OCI-LY1 (cell line): Measurements from ENCODE around the gene TRPM2.
"Not testable (repeated sequence)": the region's sequence is repeated elsewhere in the genome, so short reads cannot be mapped to it uniquely, and the experiment has no call there.

Source experiments
- H2AFZ ChIP-seq: fragments of 200-600 bp; sonication (generic), shearing (Covaris generic); 2 replicates; pipeline ENCODE4 v1.6.0; 2014; ENCODE audit warnings: antibody characterized with exemption, mild to moderate bottlenecking, low read length
- H3F3A ChIP-seq: fragments of 200-600 bp; sonication (generic), shearing (Covaris generic); 2 replicates; pipeline ENCODE4 v1.6.0; 2014; ENCODE audit warnings: mild to moderate bottlenecking, antibody characterized with exemption, low read length, moderate library complexity; ENCODE audit not compliant: insufficient read depth
- H3K27ac ChIP-seq: fragments of 200-600 bp; sonication (generic); 2 replicates; pipeline ENCODE4 v1.5.1; 2014; ENCODE audit warnings: low read length, mixed run types, mild to moderate bottlenecking, low read depth; ENCODE audit not compliant: poor library complexity, severe bottlenecking
- H3K27me3 ChIP-seq: fragments of 200-600 bp; sonication (generic); 2 replicates; pipeline ENCODE4 v1.6.0; 2014; ENCODE audit warnings: antibody characterized with exemption, mild to moderate bottlenecking, low read length, moderate library complexity; ENCODE audit not compliant: insufficient read depth
- H3K36me3 ChIP-seq: fragments of 200-600 bp; sonication (generic); 2 replicates; pipeline ENCODE4 v1.6.1; 2014; ENCODE audit warnings: mild to moderate bottlenecking, antibody characterized with exemption, low read length, moderate library complexity, mixed read lengths; ENCODE audit not compliant: insufficient read depth
- H3K4me1 ChIP-seq: fragments of 200-600 bp; sonication (generic); 2 replicates; pipeline ENCODE4 v1.5.1; 2014; ENCODE audit warnings: mild to moderate bottlenecking, low read length, moderate library complexity; ENCODE audit not compliant: insufficient read depth, severe bottlenecking
- H3K4me2 ChIP-seq: fragments of 200-600 bp; sonication (generic), shearing (Covaris generic); 2 replicates; pipeline ENCODE4 v1.6.1; 2014; ENCODE audit warnings: low read length
- H3K4me3 ChIP-seq: fragments of 200-600 bp; sonication (generic); 2 replicates; pipeline ENCODE4 v1.5.1; 2014; ENCODE audit warnings: low read length, low read depth, mild to moderate bottlenecking, mixed read lengths; ENCODE audit not compliant: poor library complexity, severe bottlenecking
- H3K79me2 ChIP-seq: fragments of 200-600 bp; shearing (Covaris generic); 2 replicates; pipeline ENCODE4 v1.6.1; 2016; ENCODE audit warnings: mixed run types, low read length, mixed read lengths; ENCODE audit not compliant: insufficient read depth
- H3K9ac ChIP-seq: fragments of 200-600 bp; sonication (generic), shearing (Covaris generic); 2 replicates; pipeline ENCODE4 v1.6.1; 2014; ENCODE audit warnings: mild to moderate bottlenecking, low read length, mixed read lengths
- H3K9me2 ChIP-seq: fragments of 200-600 bp; sonication (generic), shearing (Covaris generic); 2 replicates; pipeline ENCODE4 v1.6.1; 2014; ENCODE audit warnings: low read depth, mild to moderate bottlenecking, low read length, mixed read lengths
- H3K9me3 ChIP-seq: fragments of 200-600 bp; shearing (Covaris generic); 2 replicates; pipeline ENCODE4 v1.6.1; 2014; ENCODE audit warnings: low read length, mixed read lengths
- H4K20me1 ChIP-seq: fragments of 200-600 bp; sonication (generic), shearing (Covaris generic); 2 replicates; pipeline ENCODE4 v1.6.0; 2016; ENCODE audit warnings: mild to moderate bottlenecking, low read length; ENCODE audit not compliant: insufficient read depth
- CTCF ChIP-seq: fragments of 200-600 bp; sonication (generic), shearing (Covaris generic); IDR thresholded peaks from 2 replicates; pipeline ENCODE4 v1.5.1; 2017; ENCODE audit warnings: mild to moderate bottlenecking, antibody characterized with exemption, low read length, moderate library complexity, mixed read lengths
- EZH2 ChIP-seq: fragments of 200-600 bp; sonication (generic), shearing (Covaris generic); IDR thresholded peaks from 2 replicates; pipeline ENCODE4 v1.8.0; 2017; ENCODE audit warnings: borderline replicate concordance, mixed run types, mild to moderate bottlenecking, antibody characterized with exemption, low read length, moderate library complexity, mixed read lengths

TRPM2 gene

GRCh38 chr21:44395260-44395659 is 41.8 kb downstream of the TRPM2 start:
- no peaks in the 10 kb centered on the region for H3F3A ChIP-seq
- no peak overlapping the region for H3K9ac ChIP-seq
- H3K9me2 ChIP-seq, result no peaks in the 10 kb centered on the region
- no peak overlapping the region for H2AFZ ChIP-seq
- TF ChIP-seq CTCF (no peak), EZH2 (no peak)
- H3K79me2 ChIP-seq, result no peaks in the 10 kb centered on the region
- H3K4me2 ChIP-seq, result no peak overlapping the region
- no peaks in the 10 kb centered on the region for H3K36me3 ChIP-seq
- H3K9me3 ChIP-seq, result no peaks in the 10 kb centered on the region
- H3K27ac ChIP-seq, result no peak overlapping the region
- no peaks in the 10 kb centered on the region for H3K4me1 ChIP-seq
- no peak overlapping the region for H3K4me3 ChIP-seq
- no peaks in the 10 kb centered on the region; the same call in none of the 2 replicates for H3K27me3 ChIP-seq
- H4K20me1 ChIP-seq, result no peaks in the 10 kb centered on the region

DNA sequence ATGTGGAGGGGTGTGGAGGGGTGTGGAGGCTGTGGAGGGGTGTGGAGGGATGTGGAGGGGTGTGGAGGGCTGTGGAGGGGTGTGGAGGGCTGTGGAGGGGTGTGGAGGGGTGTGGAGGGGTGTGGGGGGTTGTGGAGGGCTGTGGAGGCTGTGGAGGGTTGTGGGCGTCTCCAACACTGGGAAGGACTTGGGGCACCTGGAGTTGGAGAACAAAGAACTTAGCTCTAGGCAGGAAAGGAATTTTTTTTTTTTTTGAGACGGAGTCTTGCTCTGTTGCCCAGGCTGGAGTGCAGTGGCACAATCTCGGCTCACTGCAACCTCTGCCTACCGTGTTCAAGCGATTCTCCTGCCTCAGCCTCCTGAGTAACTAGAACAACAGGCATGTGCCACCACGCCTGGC is 43.4 kb downstream of the TRPM2 start:
- not testable (repeated sequence) for H3K79me2 ChIP-seq, H3K9me2 ChIP-seq, H2AFZ ChIP-seq, H3F3A ChIP-seq, H3K36me3 ChIP-seq, H3K4me2 ChIP-seq, H3K9ac ChIP-seq, H3K4me3 ChIP-seq, H3K9me3 ChIP-seq, H3K27me3 ChIP-seq, H4K20me1 ChIP-seq, H3K4me1 ChIP-seq, H3K27ac ChIP-seq

DNA sequence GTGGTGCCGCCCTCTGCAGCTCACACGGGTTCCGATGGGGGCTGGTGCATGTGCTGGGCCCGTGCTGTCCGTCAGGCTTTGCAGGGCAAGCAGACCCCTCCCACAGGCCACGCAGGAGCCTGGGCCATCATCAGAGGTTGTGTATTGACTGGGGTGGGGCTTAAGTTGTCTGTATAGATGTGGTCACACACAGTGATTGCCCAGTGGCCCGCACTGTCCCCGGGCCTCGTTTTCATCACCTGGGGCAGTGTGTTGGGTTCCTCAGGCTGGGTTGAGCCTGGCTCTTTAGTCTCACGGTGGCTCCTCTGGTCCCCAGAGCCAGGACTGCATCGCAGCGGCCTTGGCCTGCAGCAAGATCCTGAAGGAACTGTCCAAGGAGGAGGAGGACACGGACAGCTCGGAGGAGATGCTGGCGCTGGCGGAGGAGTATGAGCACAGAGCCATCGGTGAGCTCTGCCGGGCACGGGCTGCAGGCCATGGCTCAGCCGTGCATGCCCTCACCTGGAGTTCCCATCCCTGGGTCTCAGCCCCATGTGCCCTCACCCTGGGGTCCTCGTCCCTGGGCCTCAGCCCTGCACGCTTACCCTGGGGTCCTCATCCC is 44.1 kb downstream of the TRPM2 start:
- Histone ChIP-seq H4K20me1 (no peaks in the 10 kb centered on the region), H3K79me2 (no peaks in the 10 kb centered on the region), H3K36me3 (no peaks in the 10 kb centered on the region), H3K27me3 (no peaks in the 10 kb centered on the region; the same call in none of the 2 replicates), H3K9me2 (no peaks in the 10 kb centered on the region), H2AFZ (no peak overlapping the region), H3K9me3 (no peaks in the 10 kb centered on the region), H3K4me1 (no peaks in the 10 kb centered on the region), H3F3A (no peaks in the 10 kb centered on the region), H3K4me3 (no peak overlapping the region), H3K27ac (no peak overlapping the region), H3K9ac (no peak overlapping the region), H3K4me2 (no peak overlapping the region)
- TF ChIP-seq EZH2 (no peak), CTCF (no peak)

- H3K79me2 ChIP-seq, result no peaks in the 10 kb centered on the region
These were observed 45.1 kb downstream of the TRPM2 start for GRCh38 chr21:44398499-44398898.

More at GRCh38 chr21:44398499-44398898, 45.1 kb downstream of the TRPM2 start:
- H3K4me2 ChIP-seq, result no peak overlapping the region
- no peak for TF ChIP-seq CTCF
- no peak for TF ChIP-seq EZH2
- no peak overlapping the region for H3K27ac ChIP-seq
- H2AFZ ChIP-seq, result no peak overlapping the region
- H3K9me3 ChIP-seq, result no peaks in the 10 kb centered on the region
- no peaks in the 10 kb centered on the region for H3K36me3 ChIP-seq
- no peaks in the 10 kb centered on the region for H3K9me2 ChIP-seq
- no peak overlapping the region for H3K4me3 ChIP-seq
- H3F3A ChIP-seq, result no peaks in the 10 kb centered on the region; the same call in 1 of the 2 replicates
- H3K27me3 ChIP-seq, result no peaks in the 10 kb centered on the region; the same call in none of the 2 replicates
- no peaks in the 10 kb centered on the region for H4K20me1 ChIP-seq
- H3K9ac ChIP-seq, result no peak overlapping the region
- no peaks in the 10 kb centered on the region for H3K4me1 ChIP-seq
